DMS79 treated with DMSO at 0.1 percent for 48 hours (cell line): ENCODE results near the gene LITAF.
"Not testable (repeated sequence)": the region's sequence is repeated elsewhere in the genome, so short reads cannot be mapped to it uniquely, and the experiment has no call there.

Experiments
- DNase-seq: peaks from one replicate; lab custom pipeline; 2025; lab: John Stamatoyannopoulos, UW

LITAF gene

DNA sequence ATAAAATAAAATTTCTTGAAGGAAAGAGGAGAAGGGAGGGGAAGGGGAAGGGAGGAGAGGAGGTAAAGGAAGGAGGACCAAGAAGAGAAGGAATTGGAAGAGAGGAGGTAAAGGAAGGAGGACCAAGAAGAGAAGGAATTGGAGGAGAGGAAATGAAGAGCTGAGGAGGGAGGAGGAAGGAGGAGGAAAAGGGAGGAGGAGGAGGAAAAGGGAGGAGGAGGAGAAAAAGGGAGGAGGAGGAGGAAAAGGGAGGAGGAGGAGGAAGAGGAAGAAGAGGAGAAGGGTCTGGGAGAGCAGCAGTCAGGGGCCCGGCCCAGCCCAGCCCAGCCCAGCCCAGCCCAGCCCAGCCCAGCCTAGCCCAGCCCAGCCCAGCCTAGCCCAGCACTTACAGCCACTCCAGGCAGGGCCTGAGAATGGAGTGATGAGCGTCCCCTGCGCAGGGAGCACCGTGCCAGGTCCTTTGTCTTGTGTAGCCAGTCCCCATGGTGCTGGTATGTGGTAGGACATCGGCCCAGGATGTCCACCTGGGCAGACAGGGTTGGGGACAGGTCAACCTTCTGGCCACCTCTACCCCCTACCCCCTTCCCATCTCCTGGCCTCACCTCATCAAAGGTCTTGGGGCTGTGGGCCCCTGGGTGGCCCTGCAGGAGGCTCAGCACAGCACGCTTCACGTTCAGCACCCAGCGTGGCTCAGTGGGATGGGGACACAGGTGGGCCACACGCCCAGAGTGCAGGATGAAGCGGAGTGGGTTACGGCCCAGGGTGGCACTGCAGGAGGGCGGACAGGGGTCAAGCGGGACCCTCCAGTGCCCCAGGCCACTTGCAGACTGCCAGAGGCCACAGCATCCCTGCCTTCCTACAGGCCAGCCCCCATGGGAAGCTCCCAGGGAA lies 70.9 kb downstream of the LITAF start:
- DNase-seq, result no peak

DNA sequence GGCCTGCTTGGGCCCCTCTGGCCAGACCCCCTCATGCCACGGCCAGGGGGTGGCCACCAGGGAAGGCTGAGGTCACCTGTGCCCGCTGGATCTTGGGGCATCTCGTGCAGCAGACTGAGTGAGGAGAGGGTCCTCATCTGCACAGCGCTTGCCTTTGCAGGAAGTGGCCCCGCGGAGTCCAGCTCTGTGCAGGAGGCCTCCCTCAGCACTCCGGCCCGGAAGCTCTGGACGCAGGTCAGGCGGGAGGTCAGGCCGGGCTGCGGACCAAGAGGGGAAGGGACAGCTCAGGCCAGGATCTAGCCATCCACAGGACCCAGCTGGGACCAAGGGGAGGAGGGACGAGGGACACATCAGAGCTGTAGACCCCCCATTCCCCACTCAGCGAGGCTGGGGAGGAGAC lies 72.4 kb downstream of the LITAF start:
- no peak for DNase-seq

GRCh38 chr16:11513366-11513765 lies 73.4 kb downstream of the LITAF start:
- DNase-seq, result not testable (repeated sequence)

DNA sequence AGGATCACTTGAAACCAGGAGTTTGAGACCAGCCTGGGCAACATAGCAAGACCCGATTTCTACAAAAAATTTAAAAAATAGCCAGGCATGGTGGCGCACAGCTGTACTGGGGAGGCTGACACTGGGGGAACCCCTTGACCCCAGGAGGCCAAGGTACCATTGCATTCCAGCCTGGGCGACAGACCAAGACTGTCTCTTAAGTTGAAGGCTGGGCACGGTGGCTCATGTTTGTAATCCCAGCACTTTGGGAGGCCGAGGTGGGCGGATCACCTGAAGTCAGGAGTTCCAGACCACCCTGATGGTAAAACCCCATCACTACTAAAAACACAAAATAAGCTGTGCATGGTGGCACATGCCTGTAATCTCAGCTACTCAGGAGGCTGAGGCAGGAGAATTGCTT lies 74.9 kb downstream of the LITAF start:
- DNase-seq, result no peak

DNA sequence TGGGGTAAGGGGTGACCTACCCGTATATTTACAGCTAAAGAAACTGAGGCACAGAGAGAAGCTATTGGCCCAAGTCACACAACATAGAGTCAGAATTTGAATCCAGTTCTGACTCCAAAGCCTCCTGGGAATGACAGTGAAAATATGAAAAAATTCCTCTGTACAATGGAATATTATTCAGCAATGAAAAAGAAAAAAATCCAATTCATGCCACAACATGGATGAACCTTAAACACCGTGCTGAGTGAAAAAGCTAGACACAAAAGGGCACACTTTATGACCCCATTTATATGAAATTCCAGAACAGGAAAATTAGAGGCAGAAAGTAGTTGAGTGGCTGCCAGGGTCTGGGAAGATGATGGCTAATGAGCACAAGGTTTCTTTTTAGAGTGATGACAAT lies 75.4 kb downstream of the LITAF start:
- DNase-seq, result no peak

GRCh38 chr16:11510178-11510973 lies 76.3 kb downstream of the LITAF start:
- DNase-seq, result peak; percentile 14

- DNase-seq, result no peak
Measured at GRCh38 chr16:11507991-11508390, 78.7 kb downstream of the LITAF start.

- DNase-seq, result no peak
Measured at GRCh38 chr16:11507350-11507749, 79.4 kb downstream of the LITAF start.

DNA sequence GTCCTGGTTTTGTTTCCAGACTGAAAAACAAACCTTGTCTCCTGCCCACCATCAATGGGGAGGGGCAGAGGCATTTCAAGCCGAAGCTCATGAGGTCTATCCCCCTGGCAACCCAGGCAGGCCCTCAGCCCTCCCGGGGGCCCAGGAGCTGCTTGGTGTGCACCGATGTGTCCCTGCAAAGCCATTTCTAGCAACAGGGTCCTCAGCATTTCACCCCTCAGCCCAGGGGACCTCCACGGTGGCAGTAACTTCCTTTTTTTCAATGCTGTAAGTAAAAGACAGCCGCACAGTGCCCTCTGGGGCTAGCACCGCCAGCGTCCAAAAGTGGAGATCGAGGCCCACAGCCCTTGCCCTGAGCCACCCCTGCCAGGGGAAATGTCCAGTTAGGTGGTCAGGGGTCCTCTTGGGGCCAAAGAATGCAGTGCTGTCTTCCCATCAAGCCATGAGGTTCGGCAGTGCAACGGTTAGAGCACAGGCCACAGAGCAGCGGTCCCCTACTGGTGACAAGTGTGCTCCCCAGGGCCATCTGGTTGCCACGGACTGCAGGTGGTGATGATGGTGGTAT lies 79.9 kb downstream of the LITAF start:
- DNase-seq, result no peak

DNA sequence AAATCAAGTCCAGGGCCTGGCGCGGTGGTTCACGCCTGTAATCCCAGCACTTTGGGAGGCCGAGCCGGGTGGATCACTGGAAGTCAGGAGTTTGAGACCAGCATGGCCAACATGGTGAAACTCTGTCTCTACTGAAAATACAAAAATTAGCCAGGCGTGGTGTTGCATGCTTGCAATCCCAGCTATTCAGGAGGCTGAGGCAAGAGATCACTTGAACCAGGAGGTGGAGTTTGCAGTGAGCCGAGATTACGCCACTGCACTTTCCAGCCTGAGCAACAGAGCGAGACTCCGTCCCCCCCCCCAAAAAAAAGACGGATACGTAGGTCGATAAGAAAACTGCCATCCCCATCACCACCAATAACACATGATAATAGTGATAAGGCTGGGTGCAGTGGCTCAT lies 82.5 kb downstream of the LITAF start:
- not testable (repeated sequence) for DNase-seq

- DNase-seq, result no peak
Measured at GRCh38 chr16:11503566-11503965, 83.2 kb downstream of the LITAF start.

- DNase-seq, result no peak
Measured at GRCh38 chr16:11502239-11502638, 84.5 kb downstream of the LITAF start.

GRCh38 chr16:11501632-11502031 lies 85.1 kb downstream of the LITAF start:
- DNase-seq, result no peak

DNA sequence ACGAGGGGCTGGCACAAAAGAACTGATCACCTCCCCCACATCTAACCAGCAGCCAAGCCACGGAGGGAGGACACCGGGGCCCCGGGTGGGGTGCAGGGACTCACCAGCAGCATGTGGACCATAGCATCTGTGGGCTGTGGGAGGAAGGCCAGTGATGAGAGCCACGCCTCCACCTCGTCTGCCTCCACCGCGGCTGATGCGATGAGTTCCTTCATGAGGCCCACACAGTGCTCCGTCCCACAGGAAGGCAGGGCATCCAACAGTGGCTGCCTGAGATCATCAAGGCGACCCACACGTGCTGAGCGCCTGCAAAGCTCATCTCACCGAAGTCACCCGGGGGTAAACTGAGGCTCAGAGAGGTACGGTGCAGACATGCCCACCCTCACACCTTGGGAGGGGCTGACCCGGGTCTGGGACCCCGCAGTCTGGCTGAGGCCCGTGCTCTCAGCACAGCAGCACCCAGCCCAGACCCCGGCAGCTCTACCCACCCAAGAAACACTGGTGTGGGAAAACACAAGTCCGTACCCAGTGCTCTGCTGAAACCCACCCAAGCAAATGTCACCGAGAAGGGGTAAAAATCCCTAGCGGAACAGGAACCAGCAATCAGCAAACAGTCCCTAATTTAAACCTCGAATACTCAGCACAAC lies 85.9 kb downstream of the LITAF start:
- DNase-seq, result no peak

DNA sequence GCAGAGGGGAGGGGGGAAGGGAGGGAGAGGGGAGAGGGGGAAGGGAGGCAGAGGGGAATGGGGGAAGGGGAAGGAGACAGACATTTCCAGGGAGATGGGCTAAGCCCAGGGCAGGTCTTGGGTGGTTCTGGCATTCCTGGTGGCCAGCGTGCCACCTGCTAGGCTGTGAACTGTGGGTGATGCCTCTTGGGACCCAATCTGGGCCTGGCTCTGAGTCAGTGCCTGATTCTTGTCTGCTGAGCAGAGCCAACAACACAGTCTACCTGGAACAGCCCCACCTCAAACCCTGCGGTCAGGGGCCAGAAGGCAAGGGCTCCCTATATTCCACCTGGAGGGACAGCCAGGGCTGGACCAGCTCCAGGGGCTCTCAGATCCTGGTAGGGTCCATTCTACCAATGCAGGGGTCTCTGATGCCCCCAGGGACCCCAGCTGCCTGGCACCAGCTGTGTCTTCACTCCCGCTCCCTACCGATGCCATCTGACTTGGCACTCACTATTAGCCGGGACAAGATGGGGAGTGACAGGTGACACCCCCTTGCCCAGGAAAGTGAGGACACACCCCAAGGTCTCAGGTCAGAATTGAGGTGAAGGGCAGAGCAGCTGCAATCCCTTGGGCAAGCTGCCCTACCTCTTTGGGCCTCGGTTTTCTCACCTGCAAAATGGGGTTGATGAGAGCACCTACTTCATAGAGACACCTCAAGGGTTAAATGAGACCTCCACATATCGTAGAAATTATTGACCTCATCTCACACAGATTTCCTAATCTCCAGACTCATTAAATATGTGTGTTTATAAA lies 87.2 kb downstream of the LITAF start:
- no peak for DNase-seq

DNA sequence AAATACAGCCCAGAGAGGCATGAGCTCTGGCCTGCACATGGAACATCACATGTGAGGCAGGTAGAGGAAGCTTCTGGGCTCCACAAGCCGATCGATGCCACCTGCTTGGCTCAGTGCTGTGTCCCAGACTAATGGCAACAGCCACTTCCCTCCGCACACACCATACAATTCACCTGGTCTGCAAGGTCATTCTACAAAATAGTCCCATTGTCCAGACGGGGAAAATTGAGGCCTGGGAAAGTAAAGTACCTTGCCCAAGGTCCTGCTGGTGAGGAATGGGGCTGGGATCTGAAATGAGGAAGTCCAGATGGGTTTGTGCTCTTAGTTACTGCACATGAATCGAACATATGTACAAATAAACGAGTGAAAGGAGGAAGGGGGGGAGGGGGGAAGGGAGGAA lies 88.0 kb downstream of the LITAF start:
- DNase-seq, result no peak

GRCh38 chr16:11497851-11498289 lies 88.8 kb downstream of the LITAF start:
- DNase-seq, result peak; percentile 76
